HG02623 (cell line): ENCODE results near the gene BRPF1.

Source experiments
- ATAC-seq: cut with Tn5 transposase; IDR thresholded peaks from one replicate; pipeline ENCODE4 v1.9.1; 2021; ENCODE audit warnings: moderate library complexity; ENCODE audit not compliant: unreplicated experiment

The BRPF1 gene

DNA sequence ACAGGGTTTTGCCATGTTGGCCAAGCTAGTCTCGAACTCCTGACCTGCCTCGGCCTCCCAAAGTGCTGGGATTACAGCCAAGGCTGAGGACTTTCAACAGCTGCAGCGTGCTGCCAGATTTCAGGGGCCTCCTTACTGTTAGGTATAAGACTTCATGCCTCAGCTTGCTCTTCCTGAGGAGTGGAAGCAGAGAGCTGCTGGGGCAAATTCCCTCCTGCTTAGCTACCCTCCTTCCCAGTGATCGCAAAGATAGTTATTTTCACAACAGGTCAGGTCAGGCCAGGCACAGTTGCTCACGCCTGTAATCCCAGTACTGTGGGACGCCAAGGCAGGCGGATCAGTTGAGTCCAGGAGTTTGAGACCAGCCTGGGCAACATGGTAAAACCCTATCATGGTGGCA lies 30.5 kb upstream of the BRPF1 start:
- ATAC-seq = no peak

GRCh38 chr3:9701711-9702110 lies 29.8 kb upstream of the BRPF1 start:
- no peak for ATAC-seq

- ATAC-seq = no peak
Measured at GRCh38 chr3:9703240-9703639, 28.3 kb upstream of the BRPF1 start.

- no peak for ATAC-seq
Measured at GRCh38 chr3:9703736-9704346, 27.7 kb upstream of the BRPF1 start, which contains the start of gene CPNE9. TSS of gene CPNE9 (plus strand) at chr3:9703833. CDS start at chr3:9703997, 164 bp downstream.

- no peak for ATAC-seq
Measured at GRCh38 chr3:9704347-9705322, 26.9 kb upstream of the BRPF1 start.

DNA sequence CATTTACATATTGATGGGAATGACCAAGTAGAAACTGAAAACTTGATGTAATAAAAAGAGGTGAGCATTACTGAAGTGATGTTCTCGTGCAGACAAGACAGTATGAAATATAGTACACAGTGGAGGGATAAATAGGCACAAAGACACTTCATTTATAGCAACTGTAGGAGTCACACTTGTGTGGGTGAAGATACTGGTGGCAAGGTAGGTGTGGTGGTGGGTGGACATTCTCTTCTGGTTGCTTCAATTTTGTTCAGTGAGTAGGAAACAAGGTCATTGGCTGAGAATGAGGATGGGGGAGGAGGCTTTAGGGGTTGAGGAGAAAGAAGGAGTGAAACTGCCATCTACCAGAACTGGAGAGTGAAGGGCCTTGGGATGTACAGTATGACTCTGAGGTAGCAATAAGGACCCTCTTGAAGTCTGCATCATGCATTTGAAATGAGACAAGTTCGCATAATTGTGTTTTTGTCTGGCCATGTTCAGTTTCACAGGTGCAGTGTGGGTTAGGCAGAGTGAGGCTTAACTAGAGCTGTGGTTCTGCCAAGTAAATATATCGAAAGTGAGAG lies 21.3 kb upstream of the BRPF1 start:
- no peak for ATAC-seq

- no peak for ATAC-seq
Measured at GRCh38 chr3:9712415-9712814, 19.1 kb upstream of the BRPF1 start.

- ATAC-seq = no peak
Measured at GRCh38 chr3:9713142-9713541, 18.4 kb upstream of the BRPF1 start.

GRCh38 chr3:9715136-9715535 lies 16.4 kb upstream of the BRPF1 start:
- ATAC-seq = no peak

GRCh38 chr3:9715764-9716437 lies 15.6 kb upstream of the BRPF1 start:
- no peak for ATAC-seq

GRCh38 chr3:9716801-9717555 lies 14.6 kb upstream of the BRPF1 start:
- no peak for ATAC-seq

DNA sequence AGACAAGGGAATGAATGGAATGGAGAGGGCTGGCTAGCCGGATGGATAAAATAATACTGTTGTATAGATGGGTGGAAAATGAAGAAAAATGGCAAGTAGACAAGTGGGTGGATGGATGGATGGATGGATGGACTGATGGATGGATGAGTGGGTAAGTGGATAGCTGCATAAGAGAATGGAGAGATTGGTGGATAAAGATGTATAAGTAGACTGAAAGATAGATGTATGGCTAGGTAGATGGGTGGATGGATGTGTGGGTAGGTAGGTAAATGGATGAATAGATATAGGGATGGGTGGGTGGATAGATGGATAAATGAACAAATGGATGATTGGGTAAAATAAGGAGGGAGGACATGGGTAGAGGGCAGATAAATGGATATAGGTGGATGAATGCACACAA lies 14.0 kb upstream of the BRPF1 start:
- no peak for ATAC-seq

GRCh38 chr3:9718118-9718517 lies 13.4 kb upstream of the BRPF1 start:
- no peak for ATAC-seq

- no peak for ATAC-seq
Measured at GRCh38 chr3:9721015-9721699, 10.4 kb upstream of the BRPF1 start.

DNA sequence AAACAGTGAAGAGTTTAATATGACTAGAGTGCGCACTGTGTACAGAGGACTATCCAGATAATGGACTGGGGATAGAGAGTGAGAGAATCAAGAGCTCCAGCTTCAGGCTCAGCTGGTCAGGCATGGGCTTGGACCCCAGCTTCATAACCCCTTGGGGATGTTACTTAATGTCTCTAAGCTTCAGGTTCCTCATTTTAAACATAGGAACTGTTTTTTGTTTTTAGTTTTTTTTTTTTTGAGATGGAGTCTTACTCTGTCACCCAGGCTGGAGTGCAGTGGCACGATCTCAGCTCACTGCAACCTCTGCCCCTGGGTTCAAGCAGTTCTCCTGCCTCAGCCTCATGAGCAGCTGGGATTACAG lies 9.9 kb upstream of the BRPF1 start:
- no peak for ATAC-seq

DNA sequence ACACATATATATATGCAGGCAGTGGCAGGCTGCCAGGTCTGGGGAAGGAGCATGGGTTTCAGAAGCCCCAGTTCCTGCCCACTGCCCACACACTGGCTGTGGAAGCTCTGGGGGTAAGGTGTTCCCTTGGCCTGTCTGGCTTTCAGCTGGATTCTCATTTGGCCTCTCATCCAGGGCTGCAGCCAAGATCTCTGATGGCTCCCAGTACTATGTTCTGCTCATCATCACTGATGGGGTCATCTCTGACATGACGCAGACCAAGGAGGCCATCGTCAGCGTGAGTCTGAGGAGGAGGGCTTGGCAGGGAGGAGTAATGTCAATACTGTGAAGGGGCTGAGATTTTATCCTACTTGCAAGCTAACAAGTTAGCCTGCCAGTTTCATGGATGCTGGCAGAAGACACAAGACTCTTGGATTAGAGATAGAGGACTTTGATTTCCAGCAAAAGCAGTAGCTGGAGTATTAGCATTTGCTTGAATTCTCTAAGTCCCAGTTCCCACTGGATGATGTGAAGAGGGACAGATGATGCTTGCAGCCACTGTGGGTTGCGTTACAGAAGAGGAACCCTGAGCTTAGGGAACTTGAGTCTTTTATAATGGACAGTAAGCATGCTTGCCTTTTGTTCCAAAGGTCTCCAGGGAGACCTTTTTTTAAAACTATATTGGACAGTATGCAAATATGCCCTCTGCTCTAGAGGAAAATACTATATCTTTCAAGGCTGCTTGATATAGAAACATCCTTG lies 5.6 kb upstream of the BRPF1 start:
- ATAC-seq = no peak

DNA sequence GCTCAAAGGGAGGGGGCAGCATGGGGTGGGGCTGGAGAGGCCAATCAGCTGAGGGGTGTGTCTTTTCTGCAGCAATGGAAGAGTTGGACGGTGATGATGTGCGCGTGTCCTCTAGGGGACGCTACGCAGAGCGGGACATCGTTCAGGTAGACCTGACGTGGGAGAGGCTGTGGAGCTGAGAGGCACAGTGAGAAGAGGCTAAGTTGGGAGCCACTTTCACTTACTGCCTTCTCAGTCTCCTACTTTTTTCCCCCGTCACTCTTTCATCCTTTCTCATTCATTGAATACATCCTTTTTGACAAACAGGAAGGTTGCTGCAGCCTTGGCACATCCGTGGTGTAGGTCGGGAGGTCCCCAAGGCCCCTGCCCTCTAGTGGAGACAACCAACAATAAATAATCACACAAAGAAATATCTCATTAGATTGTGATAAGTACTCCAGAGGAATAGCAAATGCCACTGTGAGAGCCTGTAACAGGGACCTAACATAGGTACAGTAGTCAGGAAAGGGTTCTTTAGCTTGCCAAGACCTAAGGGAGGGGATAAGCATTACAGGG lies 4.4 kb upstream of the BRPF1 start:
- no peak for ATAC-seq

DNA sequence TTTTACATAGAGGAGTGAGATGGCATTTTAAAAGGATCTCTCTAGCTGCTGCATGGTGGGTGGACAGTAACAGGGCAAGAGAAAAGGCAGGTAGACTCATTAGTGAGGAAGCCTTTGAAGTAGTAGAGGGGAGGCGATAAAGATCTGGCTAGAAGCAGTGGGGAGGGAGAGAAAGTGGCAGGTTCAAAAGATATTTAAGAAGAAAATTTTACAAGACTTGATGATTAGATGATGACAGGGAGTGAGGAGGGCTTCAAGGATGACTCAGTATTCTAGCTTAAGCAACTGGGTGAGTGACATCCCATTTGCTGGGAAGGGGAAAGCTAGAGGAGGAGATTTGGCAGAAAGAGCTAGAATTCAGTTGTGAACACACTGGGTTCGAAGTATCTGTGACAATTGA lies 3.8 kb upstream of the BRPF1 start:
- ATAC-seq = no peak

GRCh38 chr3:9729419-9729818 lies 2.1 kb upstream of the BRPF1 start:
- ATAC-seq = no peak
